ENCODE data around the gene TAF7L. TPM values are rescaled to one million over a fixed set of nuclear protein-coding genes. Genes with fewer than 3 reads are reported as not detected.

The TAF7L gene
- total RNA-seq, 2 experiments from 2014 or later: 0.08 TPM; not detected in 1

GRCh38 chrX:101229170-101229569, 62.0 kb downstream of the TAF7L start:
- POLR2A ChIA-PET: interaction anchor here (0.6 to 0.7 kb wide), 2 partner anchors 18 to 300 kb away, joined by 4 read pairs; partner anchors contain the start of gene XKRX
- CTCF ChIA-PET: no interaction called here

DNA sequence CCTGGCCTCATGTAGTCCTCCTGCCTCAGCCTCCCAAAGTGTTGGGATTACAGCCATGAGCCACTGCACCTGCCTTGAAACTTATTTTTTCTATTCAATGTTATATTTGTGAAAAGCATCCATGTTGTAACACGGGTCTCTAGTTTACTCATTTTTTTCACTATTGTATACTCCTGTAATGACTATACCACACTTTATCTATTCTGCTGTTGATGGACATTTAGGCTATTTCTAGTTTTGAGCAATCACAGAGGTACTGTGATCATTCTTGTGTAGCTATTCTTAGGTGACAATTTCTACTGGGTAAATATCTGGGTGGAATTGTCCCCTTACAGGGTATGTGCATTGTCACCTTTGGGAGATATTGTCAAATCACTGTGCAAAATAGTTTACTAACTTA, 67.9 kb downstream of the TAF7L start:
- POLR2A ChIA-PET: no interaction called here
- CTCF ChIA-PET: no interaction called here

DNA sequence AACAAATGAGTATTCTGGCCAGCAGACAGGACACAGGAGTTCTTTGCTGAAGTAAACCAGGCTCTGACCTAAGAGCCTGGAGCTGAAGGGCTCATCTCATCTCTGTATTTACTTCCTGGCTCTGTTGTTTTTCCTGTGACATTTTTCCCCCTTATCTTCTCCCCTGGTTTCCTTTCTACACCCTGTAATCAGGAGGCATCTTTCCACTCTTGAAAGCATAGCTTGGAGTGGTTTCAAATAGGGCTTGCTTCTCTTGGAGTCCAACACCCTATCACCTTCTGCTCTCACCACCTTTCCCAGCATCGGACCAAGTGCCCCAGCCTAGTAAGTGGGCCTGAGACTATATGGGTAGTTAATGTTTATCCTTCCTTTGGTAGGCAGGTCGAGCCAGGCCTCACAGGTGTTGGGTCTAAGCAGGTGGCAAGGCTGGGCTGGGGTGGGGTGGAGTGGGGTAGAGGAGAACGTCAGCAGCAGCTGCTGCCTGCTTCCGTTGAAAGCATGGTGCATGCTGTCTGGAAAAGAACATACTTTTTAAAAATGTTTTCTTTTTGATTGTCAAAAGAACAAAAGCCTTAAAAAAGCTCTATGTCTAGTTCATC, 70.4 kb downstream of the TAF7L start:
- ChIA-PET POLR2A (no interaction called here), CTCF (no interaction called here)

DNA sequence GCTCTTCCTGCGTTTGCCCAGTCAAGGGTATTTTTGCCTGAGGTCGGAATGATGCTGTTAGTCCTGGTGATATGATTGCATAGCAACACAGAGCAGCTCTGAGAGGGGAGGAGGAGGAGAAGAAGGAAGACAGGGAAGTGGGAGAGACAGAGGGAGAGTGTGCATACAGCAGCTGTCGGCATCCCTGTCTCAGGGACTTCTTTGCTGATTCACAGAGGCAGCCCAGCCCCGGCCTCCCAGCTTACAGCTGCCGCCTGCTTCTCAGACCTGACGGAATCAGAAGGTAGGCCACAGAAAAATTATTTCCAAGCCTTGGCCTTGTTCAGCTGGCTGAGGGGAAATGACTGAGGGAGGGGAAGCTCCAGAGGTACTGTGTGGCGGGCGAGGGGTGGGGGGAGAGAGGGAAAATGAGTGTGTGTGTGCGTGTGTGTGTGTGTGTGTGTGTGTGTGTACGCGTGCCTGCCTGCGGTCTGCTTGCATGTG, 71.2 kb downstream of the TAF7L start:
- POLR2A ChIA-PET: no interaction called here
- CTCF ChIA-PET: no interaction called here

DNA sequence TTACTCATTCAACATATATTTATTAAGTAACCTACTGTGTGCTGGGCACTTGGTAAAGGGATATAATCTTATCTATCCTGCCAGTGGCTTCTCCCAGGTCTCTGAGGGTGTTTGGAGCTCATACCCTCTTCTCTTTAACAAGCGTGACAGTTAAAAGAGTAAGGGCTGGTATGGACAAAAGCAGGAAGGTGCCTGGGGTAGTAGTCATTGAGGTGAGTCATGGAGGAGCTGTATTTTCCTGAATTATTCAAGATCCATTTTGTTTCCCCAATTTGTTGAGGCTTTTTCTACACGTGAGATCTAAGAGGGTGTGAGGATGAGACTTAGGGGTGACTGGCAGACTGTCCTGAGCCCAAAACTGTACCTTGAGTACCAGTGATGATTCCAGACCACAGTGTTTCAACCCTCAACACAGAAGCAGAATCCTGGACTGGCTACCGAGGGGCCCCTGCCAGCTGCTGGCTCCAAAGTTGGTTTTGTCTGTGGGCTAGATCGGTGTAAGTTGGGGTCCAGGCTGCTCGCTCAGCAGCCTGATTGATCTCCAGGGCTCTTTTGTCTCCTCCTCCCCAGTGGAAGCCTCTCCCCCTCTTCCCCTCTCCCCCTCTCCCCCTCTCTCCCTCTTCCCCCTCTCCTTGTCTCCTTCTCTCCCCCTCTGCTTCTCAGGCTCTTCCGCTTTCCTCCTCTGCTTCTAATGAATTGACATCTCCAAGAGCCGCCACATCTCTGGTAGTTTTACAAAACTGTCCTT, 71.8 kb downstream of the TAF7L start, which contains the start of gene DRP2:
Gene DRP2, plus strand, starts transcription at position 671 of the 748 bp plus-strand sequence. CDS start 11,862 bp downstream, outside the sequence.
- CTCF ChIA-PET: no interaction called here
- POLR2A ChIA-PET: no interaction called here

Other genes with a start within 250 kb of the TAF7L start
- gene TRMT2B, start 239.2 kb downstream of the TAF7L start, total RNA-seq: 10 to 100 TPM; 16.5 to 17.1 TPM
- not detected for gene TMEM35A, start 212.5 kb downstream of the TAF7L start, total RNA-seq
- 10 to 100 TPM; 16.9 to 17.1 TPM for gene CENPI, start 193.1 kb downstream of the TAF7L start, total RNA-seq
- under 1 TPM; 0.17 to 0.34 TPM for gene DRP2, start 71.5 kb downstream of the TAF7L start, total RNA-seq
- gene TIMM8A, start 57.4 kb upstream of the TAF7L start, total RNA-seq: 10 to 100 TPM; 42.8 to 44.4 TPM
- under 1 TPM; 0.74 to 0.80 TPM for gene BTK, start 94.9 kb upstream of the TAF7L start, total RNA-seq
- 100 to 1,000 TPM; 326 to 390 TPM for gene RPL36A, start 99.7 kb upstream of the TAF7L start, total RNA-seq
- 10 to 100 TPM; 52.3 to 58.2 TPM for gene GLA, start 116.6 kb upstream of the TAF7L start, total RNA-seq
- gene HNRNPH2, start 116.9 kb upstream of the TAF7L start, total RNA-seq: 10 to 100 TPM; 19.2 to 20.3 TPM
- gene ARMCX4, start 194.1 kb upstream of the TAF7L start, total RNA-seq: 1 to 10 TPM; 4.6 to 4.7 TPM